Vagina (tissue), 2 donors: ENCODE measurements around the gene AFF3.

Source experiments
- POLR2AphosphoS5 ChIP-seq, 2 donors: sonication (generic); formaldehyde crosslinking; IDR thresholded peaks; one replicate each; pipeline ENCODE4 v1.9.0; 2017; ENCODE audit warnings: antibody characterized with exemption in 2 of 2, mild to moderate bottlenecking in 2 of 2, low read depth in 1 of 2; ENCODE audit not compliant: insufficient read depth in 1 of 2
- TF ChIP-seq, protein P1 (sequence below), 3 experiments: fragments of 450-650 bp in 2 of 3; fragments of 200-600 bp in 1 of 3; sonication (generic) in 1 of 3; IDR thresholded peaks; one replicate each; pipeline ENCODE4 v1.5.1; 2017 to 2019; ENCODE audit warnings: antibody characterized with exemption in 3 of 3, mild to moderate bottlenecking in 2 of 3, moderate library complexity in 2 of 3

DNA sequence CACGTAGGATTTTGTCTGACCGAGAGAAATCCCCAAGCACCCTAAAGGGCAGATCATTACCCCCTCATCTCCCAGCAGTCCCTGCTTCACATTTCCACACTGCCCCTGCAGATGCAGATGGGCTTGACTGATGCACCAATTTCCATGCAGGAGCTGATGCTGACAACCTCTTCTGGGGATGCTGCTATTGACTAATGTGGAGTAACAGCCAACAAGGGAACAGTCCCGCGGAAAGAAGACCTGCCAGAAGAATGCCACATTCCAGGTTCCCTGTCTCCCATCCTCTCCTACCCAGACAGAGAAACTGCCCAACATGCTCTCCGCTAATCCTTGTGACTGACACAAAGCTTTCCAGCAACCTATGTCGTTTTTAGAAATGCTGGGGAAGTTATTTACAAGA is 91.7 kb downstream of the AFF3 start:
- TF ChIP-seq, protein P1, sequence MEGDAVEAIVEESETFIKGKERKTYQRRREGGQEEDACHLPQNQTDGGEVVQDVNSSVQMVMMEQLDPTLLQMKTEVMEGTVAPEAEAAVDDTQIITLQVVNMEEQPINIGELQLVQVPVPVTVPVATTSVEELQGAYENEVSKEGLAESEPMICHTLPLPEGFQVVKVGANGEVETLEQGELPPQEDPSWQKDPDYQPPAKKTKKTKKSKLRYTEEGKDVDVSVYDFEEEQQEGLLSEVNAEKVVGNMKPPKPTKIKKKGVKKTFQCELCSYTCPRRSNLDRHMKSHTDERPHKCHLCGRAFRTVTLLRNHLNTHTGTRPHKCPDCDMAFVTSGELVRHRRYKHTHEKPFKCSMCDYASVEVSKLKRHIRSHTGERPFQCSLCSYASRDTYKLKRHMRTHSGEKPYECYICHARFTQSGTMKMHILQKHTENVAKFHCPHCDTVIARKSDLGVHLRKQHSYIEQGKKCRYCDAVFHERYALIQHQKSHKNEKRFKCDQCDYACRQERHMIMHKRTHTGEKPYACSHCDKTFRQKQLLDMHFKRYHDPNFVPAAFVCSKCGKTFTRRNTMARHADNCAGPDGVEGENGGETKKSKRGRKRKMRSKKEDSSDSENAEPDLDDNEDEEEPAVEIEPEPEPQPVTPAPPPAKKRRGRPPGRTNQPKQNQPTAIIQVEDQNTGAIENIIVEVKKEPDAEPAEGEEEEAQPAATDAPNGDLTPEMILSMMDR (IDR thresholded peaks at IDR 0.05), result no peak
- TF ChIP-seq POLR2AphosphoS5 (IDR thresholded peaks at IDR 0.05; ENCODE audit: insufficient read depth in 1 of 2, low read depth in 1 of 2), result no peak
